GM11168 (cell line): ENCODE measurements around the gene AHCYL1.

Experiments
- in situ Hi-C: fragments of 300-500 bp; cut with MboI; formaldehyde crosslinking; loops from one replicate; pipeline ENCODE4 v1.12.0; 2022; ENCODE audit warnings: low sequenced_read_pairs; ENCODE audit not compliant: unreplicated experiment

AHCYL1 gene

GRCh38 chr1:110056285-110056683 lies 71.7 kb downstream of the AHCYL1 start:
- in situ Hi-C loops: no loop called here

DNA sequence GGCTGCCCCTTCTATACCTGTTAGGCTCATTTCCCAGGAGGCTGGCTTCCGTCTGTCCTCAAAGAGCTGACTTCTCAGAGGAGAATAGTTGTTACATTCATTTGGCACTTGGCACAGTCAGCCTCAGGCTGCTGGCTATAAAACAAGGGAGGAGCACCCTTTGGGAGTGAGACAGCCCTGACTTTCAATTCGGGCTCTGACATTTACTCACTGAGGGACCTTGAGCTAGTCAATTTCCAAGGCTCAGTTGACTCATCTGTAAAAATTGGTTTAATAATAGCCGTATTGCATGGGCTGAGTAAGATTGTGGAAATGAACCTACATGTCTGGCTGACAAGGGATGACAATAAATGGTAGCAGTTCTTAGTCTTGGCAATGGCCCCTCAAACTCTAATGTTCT lies 72.2 kb downstream of the AHCYL1 start:
- in situ Hi-C loops: no loop called here

DNA sequence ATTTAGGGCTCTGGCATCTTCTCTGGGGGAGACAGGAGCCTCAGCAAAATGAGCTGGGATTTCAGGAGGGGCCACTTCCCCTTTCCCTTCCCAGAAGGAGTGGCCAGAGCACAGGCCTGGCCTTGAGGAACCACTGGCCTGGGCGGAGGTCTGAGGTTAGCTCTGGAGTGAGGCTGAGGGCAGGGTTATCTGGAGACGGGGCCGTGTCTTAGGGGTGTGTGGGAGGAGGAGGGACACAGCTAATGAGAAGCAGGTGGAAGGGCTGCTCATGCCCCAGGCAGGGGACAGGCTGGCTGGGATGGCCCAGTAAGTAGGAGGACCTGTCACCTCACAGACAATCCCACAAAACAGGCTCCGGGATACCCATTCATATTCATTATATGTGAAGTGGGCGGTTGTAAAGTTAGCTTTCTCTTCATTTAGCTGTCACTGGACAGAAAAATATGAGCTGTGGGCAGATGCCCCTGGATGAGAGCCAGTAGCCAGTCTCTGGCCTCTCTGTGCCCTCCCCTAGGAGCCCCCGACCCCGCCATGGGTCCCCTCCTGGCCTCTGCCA lies 73.5 kb downstream of the AHCYL1 start:
- in situ Hi-C loops: no loop called here

DNA sequence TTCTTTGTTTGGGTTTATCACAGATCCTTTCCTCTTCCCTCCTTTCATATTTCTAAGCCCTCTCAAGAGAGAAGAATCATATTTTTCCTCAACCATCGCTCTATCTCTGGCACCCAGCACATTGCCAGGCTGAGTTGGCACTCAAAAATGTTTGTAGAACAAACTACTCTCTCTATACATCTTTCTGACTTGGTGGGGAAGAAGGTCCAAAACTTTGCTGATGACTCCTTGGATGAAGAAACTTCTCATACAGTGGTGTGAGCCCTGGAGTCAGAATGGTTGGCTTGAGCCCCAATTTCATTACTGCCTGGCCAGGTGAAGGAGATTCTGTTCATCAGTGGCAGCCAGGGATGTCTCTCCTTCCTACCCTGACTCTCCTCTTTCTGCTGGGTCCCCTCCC lies 74.0 kb downstream of the AHCYL1 start:
- in situ Hi-C loops: no loop called here

DNA sequence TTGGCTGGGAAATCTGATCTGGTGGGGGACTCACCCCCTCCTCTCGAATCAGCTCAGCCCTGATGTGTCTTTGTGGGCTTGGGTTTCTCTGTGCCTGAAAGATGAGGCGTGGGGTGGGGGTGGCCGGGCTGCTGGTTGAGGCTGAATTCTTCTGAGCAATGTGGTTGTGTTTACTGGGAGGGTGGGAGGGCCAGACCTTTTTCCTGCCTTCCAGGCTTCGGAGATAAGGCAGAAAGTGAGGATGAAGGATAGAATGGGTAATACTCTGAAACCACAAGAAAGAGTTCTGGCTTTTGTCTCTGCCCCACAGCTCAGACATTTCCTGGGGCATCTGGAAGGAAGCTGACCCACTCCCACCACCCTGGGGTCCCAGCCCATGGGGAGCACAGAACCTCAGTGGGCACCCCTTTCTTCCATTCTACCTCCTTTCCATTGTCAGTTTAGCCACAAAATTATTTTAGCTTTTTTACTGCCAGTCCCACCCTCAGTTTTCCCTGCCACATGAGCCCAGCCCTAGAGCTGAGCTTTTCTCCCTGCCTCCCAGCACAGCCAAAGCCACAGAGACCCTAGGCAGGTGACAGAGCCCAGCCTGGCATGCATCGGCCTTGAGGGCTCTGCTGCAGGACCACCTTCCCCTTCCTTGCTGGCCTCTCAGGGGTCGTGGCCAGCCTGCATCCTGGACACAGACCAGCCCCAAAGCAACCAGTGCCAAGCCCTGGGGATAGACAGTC lies 74.7 kb downstream of the AHCYL1 start:
- in situ Hi-C loops: no loop called here

- in situ Hi-C loops: no loop called here
Observed at GRCh38 chr1:110060034-110060661, 75.6 kb downstream of the AHCYL1 start.

DNA sequence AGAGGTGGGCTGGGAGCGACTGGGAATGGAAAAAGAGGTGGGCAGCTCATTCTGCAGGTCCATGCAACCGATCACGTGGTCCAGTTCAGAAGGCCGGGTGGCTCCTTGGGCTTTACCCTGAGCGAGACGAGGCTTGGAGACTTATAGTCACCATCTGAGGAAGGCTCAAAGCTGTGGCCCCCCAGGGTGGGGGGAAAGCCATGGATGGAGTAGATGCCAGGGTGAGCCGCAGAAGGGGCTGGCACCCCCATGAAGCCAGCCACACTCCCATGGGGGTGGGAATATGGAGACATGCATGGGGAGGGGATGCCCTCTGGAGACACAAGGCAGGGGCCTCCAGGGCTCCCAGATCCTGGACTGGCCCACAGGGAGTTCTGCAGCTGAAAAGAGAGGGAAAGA lies 76.1 kb downstream of the AHCYL1 start:
- in situ Hi-C loops: no loop called here

DNA sequence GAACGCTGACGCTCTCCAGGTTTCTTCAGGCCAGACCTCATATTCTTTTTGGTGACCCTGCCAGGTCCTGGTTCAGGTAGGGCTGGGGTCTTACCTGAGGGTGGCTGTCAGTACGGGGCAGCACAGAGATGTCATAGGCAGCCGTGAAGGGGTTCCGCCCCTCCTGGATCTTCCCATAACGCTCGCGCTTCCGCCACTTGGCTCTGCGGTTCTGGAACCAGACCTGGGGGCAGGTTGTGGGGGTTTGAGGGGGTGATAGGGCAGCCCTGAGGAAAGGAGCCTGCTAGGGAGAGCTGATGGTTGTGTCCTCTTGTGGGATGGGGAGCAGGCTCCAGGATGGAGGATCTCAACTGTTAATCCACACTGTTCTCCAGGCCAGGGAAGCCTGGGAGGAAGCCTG lies 76.8 kb downstream of the AHCYL1 start:
- in situ Hi-C loops: no loop called here

GRCh38 chr1:110062612-110063011 lies 78.0 kb downstream of the AHCYL1 start:
- in situ Hi-C loops: no loop called here

GRCh38 chr1:110063781-110064180 lies 79.2 kb downstream of the AHCYL1 start:
- in situ Hi-C loops: no loop called here

- in situ Hi-C loops: no loop called here
Observed at GRCh38 chr1:110064576-110065337, 80.2 kb downstream of the AHCYL1 start.

GRCh38 chr1:110065841-110066240 lies 81.3 kb downstream of the AHCYL1 start:
- in situ Hi-C loops: no loop called here

GRCh38 chr1:110067479-110067892 lies 82.9 kb downstream of the AHCYL1 start:
- in situ Hi-C loops: no loop called here

GRCh38 chr1:110067893-110068645 lies 83.5 kb downstream of the AHCYL1 start:
- in situ Hi-C loops: no loop called here

DNA sequence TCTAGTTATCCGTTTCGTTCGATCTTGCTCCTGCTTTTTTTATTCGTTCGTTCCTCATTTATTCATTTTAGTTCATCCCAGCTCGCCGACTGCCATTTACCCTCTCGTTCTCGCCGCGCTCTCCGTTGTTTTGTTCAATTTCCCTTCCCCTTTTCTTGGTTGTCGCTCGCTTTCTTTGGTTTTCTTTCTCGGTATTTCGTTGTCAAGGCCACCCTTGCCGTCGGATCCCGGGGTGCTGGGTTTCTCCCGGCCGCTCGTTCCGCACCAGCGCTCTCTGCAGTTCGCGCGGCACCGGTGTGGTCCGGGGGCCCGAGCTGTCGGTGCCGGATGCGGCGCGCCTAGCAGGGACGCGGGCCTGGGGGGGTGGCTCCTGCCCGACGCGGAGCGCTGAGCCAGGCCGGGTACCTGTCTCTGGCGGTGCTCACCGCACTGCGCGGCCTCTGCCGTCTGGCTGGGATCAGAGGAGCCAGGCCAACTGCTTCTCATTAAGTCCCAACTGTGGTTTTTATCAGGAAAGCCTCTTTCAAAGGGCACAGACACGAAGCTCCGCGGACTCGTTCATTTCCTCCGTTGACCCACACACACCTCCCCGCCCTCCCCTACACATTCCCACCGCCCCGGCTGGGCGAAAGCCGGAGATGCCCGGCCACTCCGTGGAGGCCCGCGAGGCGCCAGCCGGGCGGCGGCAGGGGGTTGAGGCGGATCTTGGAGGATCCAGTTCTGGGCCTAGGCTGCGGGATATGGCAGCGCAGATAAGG lies 84.3 kb downstream of the AHCYL1 start:
- in situ Hi-C loops: no loop called here

GRCh38 chr1:110069404-110070281 lies 85.1 kb downstream of the AHCYL1 start:
- in situ Hi-C loops: no loop called here

- in situ Hi-C loops: no loop called here
Observed at GRCh38 chr1:110070282-110070669, 85.7 kb downstream of the AHCYL1 start.

GRCh38 chr1:110070671-110071242 lies 86.2 kb downstream of the AHCYL1 start, which contains the start of gene ALX3:
TSS of gene ALX3 (minus strand) at chr1:110070672. CDS start at chr1:110070612, 60 bp downstream.
- in situ Hi-C loops: no loop called here
